Measurements from ENCODE around the gene C19orf73.
A peak's percentile ranks its signal among the peaks of the same experiment; 100 is the strongest.
"Not testable (repeated sequence)": the region's sequence is repeated elsewhere in the genome, so short reads cannot be mapped to it uniquely, and the experiment has no call there.

C19orf73 gene

DNA sequence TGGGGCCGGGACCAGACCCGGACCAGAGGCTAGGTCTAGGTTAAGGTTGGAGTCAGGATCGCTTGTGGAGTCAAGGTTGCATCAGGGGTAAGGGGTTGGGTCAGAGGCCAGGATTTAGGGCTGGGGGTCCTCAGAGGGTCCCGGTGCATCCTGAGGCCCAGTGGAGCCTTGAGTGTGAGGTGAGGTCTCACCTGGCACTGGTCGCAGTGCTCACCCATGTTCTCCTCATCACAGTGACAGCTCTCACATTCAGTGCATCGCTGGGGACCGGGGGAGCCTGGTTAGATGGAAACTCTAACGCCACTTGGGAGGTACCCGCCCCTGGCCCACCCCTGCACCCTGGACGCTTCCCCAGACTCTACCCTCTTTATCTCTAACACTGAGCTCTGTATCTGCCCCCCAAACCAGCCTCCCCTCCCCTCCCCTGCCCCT lies 33.2 kb upstream of the C19orf73 start:
- Mint-ChIP-seq H3K27ac (peak overlapping the region; percentile 82), H3K9me3 (peaks cover 14 to 22% of the 10 kb centered on the region in 2 donors), H3K4me3 (peak overlapping the region in 1 of 2 donors; percentile 18), H3K27me3 (peaks cover 81 to 90% of the 10 kb centered on the region in 2 donors), H3K4me1 (peaks cover 27 to 35% of the 10 kb centered on the region in 2 donors), H3K36me3 (peaks cover 0 to 6% of the 10 kb centered on the region in 2 donors)
- ATAC-seq (replicated peaks): peak in 1 of 2 donors; percentile 3
- no peak for DNase-seq

DNA sequence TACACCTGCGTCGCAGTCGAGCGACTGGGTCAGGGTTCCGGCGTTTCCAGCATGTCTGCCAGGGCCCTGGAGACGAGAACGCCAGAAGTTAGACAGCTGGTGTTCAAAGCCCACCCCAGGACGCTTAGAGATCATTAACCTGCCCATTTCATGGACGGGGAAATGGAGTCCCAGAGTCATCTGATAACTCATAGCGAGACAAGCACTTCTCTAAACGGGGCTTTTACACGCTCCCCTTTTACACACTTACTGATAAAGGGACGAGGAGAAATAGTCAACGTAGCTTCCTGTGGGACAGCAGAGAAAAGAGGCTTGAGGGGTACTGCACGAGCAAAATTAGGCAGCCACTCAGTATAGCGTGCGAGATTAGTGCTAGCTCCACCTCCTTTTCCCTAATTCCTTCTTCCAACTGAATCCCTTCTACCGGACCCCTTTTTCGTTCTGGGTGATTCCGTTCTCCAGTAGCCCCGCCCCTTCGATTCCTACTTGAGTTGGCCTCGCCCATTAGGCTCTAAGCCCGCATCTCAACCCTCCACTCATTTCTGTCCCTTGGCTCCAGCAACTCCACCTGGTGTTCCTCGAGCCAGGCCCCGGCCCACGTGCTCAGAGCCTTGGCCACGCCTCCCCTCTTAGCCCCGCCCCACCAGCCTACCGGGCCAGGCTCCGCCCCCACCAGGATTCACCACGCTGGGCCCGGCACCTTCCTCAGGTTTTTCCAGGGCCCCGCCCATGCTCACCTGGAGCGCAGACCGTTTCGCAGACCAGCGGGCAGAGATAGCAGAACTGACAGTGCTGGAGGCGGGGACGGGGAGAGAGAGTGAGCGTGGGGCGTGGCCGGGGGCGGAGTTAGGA lies 32.5 kb upstream of the C19orf73 start:
- Mint-ChIP-seq H3K27ac (peak overlapping the region; percentile 82), H3K4me3 (peak overlapping the region; percentile 69 to 90), H3K4me1 (peaks cover 27 to 35% of the 10 kb centered on the region in 2 donors), H3K9me3 (peaks cover 14 to 22% of the 10 kb centered on the region in 2 donors), H3K27me3 (peaks cover 84 to 93% of the 10 kb centered on the region in 2 donors), H3K36me3 (peaks cover 0 to 6% of the 10 kb centered on the region in 2 donors)
- ATAC-seq (replicated peaks): peak; percentile 37 to 41
- DNase-seq: peak; percentile 39

DNA sequence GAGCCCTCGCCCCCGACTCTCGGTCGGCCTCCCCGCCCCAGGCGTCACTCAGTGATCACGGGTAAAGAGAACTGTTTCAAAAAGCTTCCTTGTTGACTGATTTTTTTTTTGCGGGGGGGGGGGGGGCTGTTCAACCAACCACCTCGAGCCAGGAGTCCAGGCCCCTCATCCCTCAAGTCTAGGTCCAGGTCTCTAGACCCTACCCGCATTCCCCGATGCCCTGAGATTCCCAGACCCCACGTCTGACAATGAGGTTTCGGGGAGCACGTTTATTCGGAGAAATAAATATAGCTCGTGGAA lies 32.0 kb upstream of the C19orf73 start:
- Mint-ChIP-seq H3K27me3 (peaks cover 84 to 93% of the 10 kb centered on the region in 2 donors), H3K4me1 (peaks cover 29 to 41% of the 10 kb centered on the region in 2 donors), H3K27ac (peak overlapping the region; percentile 59), H3K36me3 (peaks cover 0 to 6% of the 10 kb centered on the region in 2 donors), H3K4me3 (peak overlapping the region; percentile 90 to 94), H3K9me3 (peaks cover 14 to 22% of the 10 kb centered on the region in 2 donors)
- DNase-seq: no peak
- ATAC-seq (replicated peaks): no peak

DNA sequence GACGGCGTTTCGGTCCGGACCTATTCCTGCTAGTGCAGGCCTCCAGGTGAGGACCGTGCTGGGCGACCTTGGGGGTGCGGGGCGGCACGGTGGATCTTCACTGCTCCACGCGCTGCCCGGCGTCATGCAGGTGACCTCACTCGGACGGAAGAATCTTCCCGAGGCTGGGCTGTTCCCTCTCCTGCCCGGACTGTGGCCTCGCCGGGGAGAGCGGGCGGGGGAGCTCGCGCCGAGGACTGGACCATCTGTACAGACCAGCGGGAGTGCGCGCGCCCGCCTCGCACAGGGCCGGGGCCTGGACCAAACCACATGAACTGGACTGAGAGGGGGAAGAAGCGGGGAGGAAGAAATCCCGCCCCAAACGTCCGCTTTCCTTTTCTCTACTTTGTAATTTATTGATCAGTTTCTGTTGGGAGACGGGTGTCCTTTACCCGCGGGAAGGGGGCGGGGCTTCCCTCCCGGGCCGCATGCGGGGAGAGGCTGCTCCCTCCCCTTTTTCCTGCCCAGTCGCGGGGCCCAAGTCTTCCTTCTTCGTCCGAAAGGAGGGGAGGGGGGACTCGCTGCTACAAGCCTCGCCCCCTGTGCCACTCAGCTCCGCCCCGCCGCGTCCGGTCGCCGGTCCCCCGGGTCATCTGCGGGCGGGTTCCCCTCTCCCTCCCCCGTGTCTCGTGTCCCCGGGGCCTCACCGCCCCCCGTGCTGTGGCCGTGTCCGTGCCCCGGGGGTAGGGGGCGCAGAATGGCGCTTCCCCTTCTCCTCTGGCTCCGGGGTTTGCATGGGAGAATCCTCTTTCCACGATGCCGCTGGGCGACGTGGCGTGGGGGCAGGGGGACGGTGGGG lies 31.4 kb upstream of the C19orf73 start:
- peak overlapping the region; percentile 90 to 94 for H3K4me3 Mint-ChIP-seq
- ATAC-seq (replicated peaks) (peak; percentile 54 to 57), DNase-seq (peak; percentile 53)
- H3K4me1 Mint-ChIP-seq: peaks cover 33 to 46% of the 10 kb centered on the region in 2 donors
- peak overlapping the region; percentile 94 for H3K27ac Mint-ChIP-seq
- peaks cover 14 to 22% of the 10 kb centered on the region in 2 donors for H3K9me3 Mint-ChIP-seq
- H3K27me3 Mint-ChIP-seq: peaks cover 84 to 93% of the 10 kb centered on the region in 2 donors
- peaks cover 0 to 6% of the 10 kb centered on the region in 2 donors for H3K36me3 Mint-ChIP-seq

DNA sequence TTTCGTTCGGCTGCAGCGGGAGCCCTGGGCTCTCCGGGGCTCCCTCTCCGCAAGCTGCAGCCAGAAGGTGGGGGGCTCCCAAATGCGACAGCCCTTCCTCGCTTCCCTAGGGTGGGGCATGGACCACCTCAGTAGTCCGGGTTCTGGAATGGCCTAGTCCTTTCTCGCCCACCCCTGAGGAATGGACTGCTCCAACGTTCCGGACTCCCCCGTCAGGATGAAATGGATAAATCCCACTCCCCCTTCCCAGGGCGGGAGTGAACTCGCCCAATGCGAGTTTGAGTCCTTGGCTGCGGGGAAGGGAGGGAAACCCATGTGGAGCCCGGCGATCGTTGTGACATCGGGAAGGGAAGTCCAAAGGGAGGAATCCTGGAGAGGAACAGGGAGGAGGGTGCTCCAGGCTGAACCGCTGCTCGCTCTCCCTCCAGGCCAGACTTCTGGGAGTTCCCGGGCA lies 30.7 kb upstream of the C19orf73 start:
- Mint-ChIP-seq H3K27ac (no peak overlapping the region), H3K36me3 (peaks cover 0 to 6% of the 10 kb centered on the region in 2 donors)
- DNase-seq: no peak

DNA sequence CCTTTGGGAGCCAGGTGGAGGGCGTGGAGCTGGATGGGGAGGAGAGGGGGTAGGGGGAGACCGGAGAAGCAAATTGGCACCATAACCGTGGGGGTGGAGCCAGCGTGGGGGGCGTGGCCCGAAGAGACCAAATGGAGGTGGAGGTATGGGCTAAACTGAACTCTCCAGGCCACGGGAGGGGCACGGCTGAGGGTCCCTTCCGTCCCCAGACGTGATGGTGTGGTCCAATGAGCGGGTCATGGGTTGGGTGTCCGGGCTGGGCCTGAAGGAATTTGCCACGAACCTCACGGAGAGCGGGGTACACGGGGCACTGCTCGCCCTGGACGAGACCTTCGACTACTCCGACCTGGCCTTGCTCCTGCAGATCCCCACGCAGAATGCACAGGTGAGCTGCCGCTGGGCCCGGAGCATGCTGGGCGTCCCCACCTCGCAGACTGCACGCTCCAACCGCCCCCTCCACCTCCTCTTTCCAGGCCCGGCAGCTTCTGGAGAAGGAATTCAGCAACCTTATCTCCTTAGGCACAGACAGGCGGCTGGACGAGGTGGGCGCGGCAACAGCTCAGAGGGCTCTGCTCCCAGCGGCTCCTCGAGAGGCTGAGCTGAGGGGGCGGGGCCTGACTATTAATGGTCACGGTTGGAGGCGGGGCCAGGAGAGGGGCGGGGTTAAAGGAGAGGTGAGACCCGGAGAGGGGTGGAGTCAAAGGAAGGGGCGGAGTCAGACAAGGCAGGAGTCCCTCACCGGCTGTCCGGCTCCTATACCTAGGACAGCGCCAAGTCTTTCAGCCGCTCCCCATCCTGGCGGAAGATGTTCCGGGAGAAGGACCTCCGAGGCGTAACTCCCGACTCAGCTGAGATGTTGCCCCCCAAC lies 30.1 kb upstream of the C19orf73 start:
- no peak overlapping the region for H3K27ac Mint-ChIP-seq
- H3K4me3 Mint-ChIP-seq: peak overlapping the region; percentile 90 to 94
- peaks cover 5 to 13% of the 10 kb centered on the region in 2 donors for H3K9me3 Mint-ChIP-seq
- H3K27me3 Mint-ChIP-seq: peaks cover 77 to 83% of the 10 kb centered on the region in 2 donors
- peaks cover 0 to 6% of the 10 kb centered on the region in 2 donors for H3K36me3 Mint-ChIP-seq
- ATAC-seq (replicated peaks): peak; percentile 51 to 66
- peak; percentile 77 for DNase-seq
- peaks cover 32 to 46% of the 10 kb centered on the region in 2 donors for H3K4me1 Mint-ChIP-seq

More for the DNA sequence above, 30.7 kb upstream of the C19orf73 start:
- H3K4me3 Mint-ChIP-seq: peak overlapping the region; percentile 90 to 94
- ATAC-seq (replicated peaks): no peak
- H3K9me3 Mint-ChIP-seq: peaks cover 11 to 19% of the 10 kb centered on the region in 2 donors
- H3K27me3 Mint-ChIP-seq: peaks cover 83 to 90% of the 10 kb centered on the region in 2 donors
- H3K4me1 Mint-ChIP-seq: peaks cover 33 to 46% of the 10 kb centered on the region in 2 donors

DNA sequence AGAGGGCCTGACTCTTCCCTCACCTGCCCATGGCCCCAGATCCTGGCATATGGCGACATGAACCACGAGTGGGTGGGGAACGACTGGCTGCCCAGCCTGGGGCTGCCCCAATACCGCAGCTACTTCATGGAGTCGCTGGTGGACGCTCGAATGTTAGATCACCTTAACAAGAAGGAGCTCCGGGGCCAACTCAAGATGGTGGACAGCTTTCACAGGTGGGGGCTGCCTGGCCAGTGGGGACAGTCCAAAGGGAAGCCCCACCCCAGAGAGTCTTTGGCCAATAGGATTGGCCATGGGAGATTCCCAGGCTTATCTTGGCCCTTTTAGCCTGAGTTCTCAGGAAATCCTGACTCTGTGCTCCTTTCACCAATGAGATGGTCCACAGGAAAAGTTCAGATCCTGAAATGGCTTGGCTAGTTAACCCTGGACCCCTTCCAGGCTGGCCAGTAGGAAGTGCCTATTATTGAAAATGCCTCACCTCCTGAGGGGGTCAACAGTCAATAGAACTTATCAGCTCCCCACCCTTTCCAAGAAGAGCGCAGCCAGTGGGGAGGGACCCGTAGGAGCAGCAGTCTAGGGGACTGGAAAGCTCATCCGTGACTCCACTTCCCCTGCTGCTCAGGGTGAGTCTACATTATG lies 29.2 kb upstream of the C19orf73 start:
- DNase-seq: no peak
- Mint-ChIP-seq H3K27me3 (peaks cover 71 to 78% of the 10 kb centered on the region in 2 donors), H3K36me3 (peaks cover 0 to 6% of the 10 kb centered on the region in 2 donors), H3K4me1 (peaks cover 29 to 50% of the 10 kb centered on the region in 2 donors), H3K27ac (no peak overlapping the region), H3K9me3 (peaks cover 0 to 7% of the 10 kb centered on the region in 2 donors), H3K4me3 (peak overlapping the region; percentile 62 to 75)
- ATAC-seq (replicated peaks): no peak

DNA sequence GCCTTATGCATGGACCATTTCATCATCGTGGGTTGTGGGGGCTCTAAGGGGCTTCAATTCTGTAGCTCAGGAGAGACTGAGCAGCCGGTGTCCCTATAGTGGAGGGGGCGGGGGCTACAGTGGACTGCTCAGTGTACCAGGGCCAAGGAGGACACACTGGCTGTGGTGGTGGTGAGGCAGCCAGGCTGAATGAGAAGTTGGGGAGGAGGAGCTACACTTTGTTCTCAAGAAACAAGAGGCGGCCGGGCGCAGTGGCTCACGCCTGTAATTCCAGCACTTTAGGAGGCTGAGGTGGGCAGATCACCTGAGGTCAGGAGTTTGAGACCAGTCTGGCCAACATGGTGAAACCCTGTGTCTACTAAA lies 27.4 kb upstream of the C19orf73 start:
- peaks cover 71 to 78% of the 10 kb centered on the region in 2 donors for H3K27me3 Mint-ChIP-seq
- H3K4me1 Mint-ChIP-seq: peaks cover 28 to 56% of the 10 kb centered on the region in 2 donors

DNA sequence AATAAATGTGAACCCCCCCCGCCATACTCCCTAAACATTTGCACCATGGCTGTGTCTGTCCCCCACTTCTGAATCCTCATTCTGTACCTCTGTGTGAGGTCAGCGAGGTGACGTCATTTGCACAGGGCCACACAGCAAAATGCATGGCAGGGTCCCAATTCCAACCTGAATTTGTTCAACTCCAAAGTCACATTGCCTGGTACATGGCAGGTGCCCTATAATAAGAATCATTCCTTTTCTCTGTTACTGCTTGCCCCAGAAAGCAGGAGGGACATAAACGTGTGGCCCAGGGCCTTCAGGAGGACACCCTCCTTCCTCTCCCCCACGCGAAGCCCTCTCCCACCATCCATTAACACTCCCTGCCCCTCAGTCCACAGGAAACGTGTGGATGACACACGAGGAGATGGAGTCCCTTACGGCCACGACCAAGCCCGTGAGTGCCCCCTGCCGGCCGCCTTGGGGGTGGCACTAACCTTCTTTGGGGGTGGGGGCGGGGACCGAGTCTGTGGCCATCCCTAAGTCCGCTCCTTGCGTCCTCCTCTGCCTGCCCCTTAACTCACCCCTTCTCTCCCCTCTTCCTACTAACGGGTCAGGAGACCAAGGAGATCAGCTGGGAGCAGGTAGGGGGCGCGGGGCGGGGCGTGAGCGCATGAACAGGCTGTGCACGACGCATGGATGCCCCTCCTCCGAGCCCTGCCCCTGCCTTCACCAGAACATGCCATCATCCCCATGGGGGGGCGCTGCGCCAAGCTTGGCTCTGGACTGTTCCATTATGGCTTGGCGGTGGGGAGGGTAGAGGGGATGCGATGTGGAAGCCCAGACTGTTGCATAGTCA lies 26.8 kb upstream of the C19orf73 start:
- H3K9me3 Mint-ChIP-seq: peaks cover 0 to 2% of the 10 kb centered on the region in 2 donors
- H3K36me3 Mint-ChIP-seq: peaks cover 4 to 6% of the 10 kb centered on the region in 2 donors
- H3K4me3 Mint-ChIP-seq: peak overlapping the region; percentile 58 to 71
- DNase-seq (peak; percentile 47), ATAC-seq (replicated peaks) (peak; percentile 42 to 47)
- H3K27ac Mint-ChIP-seq: no peak overlapping the region
- peaks cover 73 to 80% of the 10 kb centered on the region in 2 donors for H3K27me3 Mint-ChIP-seq
- peaks cover 27 to 55% of the 10 kb centered on the region in 2 donors for H3K4me1 Mint-ChIP-seq

More for the DNA sequence above, 27.4 kb upstream of the C19orf73 start:
- DNase-seq; H3K27ac Mint-ChIP-seq; ATAC-seq (replicated peaks); H3K9me3 Mint-ChIP-seq; H3K4me3 Mint-ChIP-seq; H3K36me3 Mint-ChIP-seq: not testable (repeated sequence)

DNA sequence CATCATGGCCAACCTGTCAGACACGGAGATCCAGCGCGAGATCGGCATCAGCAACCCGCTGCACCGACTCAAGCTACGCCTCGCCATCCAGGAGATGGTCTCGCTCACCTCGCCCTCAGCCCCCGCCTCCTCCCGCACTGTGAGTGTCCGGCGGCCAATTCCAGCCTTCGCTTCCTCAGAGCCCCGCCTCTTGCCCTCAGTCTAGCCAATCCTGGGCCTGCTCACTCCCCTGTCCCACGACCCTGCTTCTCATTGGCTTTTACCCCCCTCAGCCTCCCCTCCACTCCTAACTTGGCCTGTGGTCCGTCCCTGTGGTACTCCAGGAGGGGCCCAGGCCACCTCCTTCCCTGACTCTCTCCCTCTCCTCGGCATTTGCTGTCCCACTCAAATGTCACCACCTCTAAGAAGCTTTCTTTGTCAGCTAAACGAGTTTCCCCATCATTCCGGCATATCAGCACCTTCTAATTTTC lies 24.0 kb upstream of the C19orf73 start:
- H3K36me3 Mint-ChIP-seq: peaks cover 4 to 5% of the 10 kb centered on the region in 2 donors
- DNase-seq (peak; percentile 74), ATAC-seq (replicated peaks) (peak; percentile 92 to 95)
- H3K27ac Mint-ChIP-seq: no peak overlapping the region
- H3K27me3 Mint-ChIP-seq: peaks cover 48 to 59% of the 10 kb centered on the region in 2 donors
- H3K9me3 Mint-ChIP-seq: no peaks in the 10 kb centered on the region
- H3K4me1 Mint-ChIP-seq: peaks cover 14 to 27% of the 10 kb centered on the region in 2 donors
- peak overlapping the region; percentile 79 to 81 for H3K4me3 Mint-ChIP-seq

DNA sequence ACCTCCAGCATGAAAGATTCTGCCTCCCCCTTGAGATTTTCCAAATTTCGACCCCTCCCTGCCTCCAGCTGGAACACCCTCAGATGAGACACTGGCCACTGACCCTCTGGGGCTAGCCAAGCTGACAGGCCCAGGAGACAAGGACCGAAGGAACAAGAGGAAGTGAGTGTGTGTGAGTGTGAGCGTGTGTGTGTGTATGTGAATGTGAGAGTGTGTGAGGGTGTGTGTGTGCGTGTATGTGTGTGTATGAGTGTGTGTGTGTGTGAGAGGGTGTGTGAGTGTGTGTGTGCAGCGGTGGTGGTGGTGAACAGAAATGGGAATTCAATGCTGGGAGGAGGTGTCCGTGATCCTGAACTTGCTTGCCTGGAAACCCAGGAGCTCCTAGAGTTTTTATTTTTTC lies 22.4 kb upstream of the C19orf73 start:
- no peaks in the 10 kb centered on the region for H3K9me3 Mint-ChIP-seq
- peaks cover 14 to 25% of the 10 kb centered on the region in 2 donors for H3K4me1 Mint-ChIP-seq
- ATAC-seq (replicated peaks) (no peak), DNase-seq (no peak)
- H3K27me3 Mint-ChIP-seq: peaks cover 44 to 58% of the 10 kb centered on the region in 2 donors
- H3K27ac Mint-ChIP-seq: no peak overlapping the region
- H3K36me3 Mint-ChIP-seq: peaks cover 8 to 12% of the 10 kb centered on the region in 2 donors
- H3K4me3 Mint-ChIP-seq: no peak overlapping the region

DNA sequence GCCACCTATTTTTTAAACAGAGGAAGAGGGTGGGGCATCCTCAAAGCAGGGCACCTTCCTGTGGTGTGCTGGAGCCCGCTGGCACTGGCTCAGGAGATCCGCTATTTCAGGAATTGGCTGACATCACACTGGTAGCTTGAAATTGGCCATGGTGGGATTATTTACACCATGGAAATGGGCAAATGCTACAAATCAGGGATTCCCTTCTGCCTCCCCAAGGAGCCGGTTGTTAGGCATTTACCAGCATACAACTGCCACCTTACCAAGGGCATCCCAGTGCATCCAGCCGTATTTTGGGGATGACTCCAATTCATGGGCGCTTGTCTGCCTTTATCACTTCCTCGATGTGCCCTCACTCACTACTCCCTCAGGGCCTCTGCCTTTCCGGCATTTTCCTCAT lies 22.0 kb upstream of the C19orf73 start:
- Mint-ChIP-seq H3K9me3 (no peaks in the 10 kb centered on the region), H3K4me1 (peaks cover 14 to 21% of the 10 kb centered on the region in 2 donors), H3K27ac (no peak overlapping the region), H3K36me3 (peaks cover 11 to 15% of the 10 kb centered on the region in 2 donors), H3K4me3 (no peak overlapping the region), H3K27me3 (peaks cover 43 to 58% of the 10 kb centered on the region in 2 donors)
- ATAC-seq (replicated peaks) (no peak), DNase-seq (no peak)

All from stimulated activated naive B cell treated with anti-CD40 and anti-IgM and Interleukin-4, amounts not matched to agents 10 μg/mL and 1 μg/mL and 100 μg/mL, for 72 hours (primary cell).